Vagina (tissue), 2 donors: ENCODE results near the gene RMDN2. TPM values are rescaled to one million over a fixed set of nuclear protein-coding genes. Genes with fewer than 3 reads are reported as not detected.

ENCODE experiments used
- DNase-seq, 2 donors: peaks; one replicate each; pipeline ENCODE4 v3.0.0-alpha.2; 2017; ENCODE audit errors: extremely low spot score in 2 of 2
- H3K27ac ChIP-seq: fragments of 200-600 bp; sonication (generic); one replicate; pipeline ENCODE4 v1.5.1; 2019
- H3K27me3 ChIP-seq: fragments of 200-600 bp; sonication (generic); one replicate; pipeline ENCODE4 v1.5.1; 2019
- H3K36me3 ChIP-seq, 2 donors: fragments of 200-600 bp; sonication (generic); one replicate each; pipeline ENCODE4 v1.5.1; 2017 to 2019
- H3K4me1 ChIP-seq: fragments of 200-600 bp; sonication (generic); one replicate; pipeline ENCODE4 v1.5.1; 2019
- H3K4me3 ChIP-seq, 2 donors: fragments of 200-600 bp; sonication (generic); 1 replicate in 1 of 2; 2 replicates in 1 of 2; pipeline ENCODE4 v1.5.1; 2016 to 2019
- H3K9me3 ChIP-seq: fragments of 200-600 bp; sonication (generic); one replicate; pipeline ENCODE4 v1.5.1; 2019
- CTCF ChIP-seq, 3 experiments: fragments of 450-650 bp in 2 of 3; fragments of 200-600 bp in 1 of 3; sonication (generic) in 1 of 3; IDR thresholded peaks; one replicate each; pipeline ENCODE4 v1.5.1; 2017 to 2019; ENCODE audit warnings: antibody characterized with exemption in 3 of 3, mild to moderate bottlenecking in 2 of 3, moderate library complexity in 2 of 3
- POLR2A ChIP-seq, 2 donors: fragments of 450-650 bp; IDR thresholded peaks; one replicate each; pipeline ENCODE4 v1.6.1; 2017; ENCODE audit warnings: antibody characterized with exemption in 2 of 2, mild to moderate bottlenecking in 2 of 2, moderate library complexity in 2 of 2
- POLR2AphosphoS5 ChIP-seq, 2 donors: sonication (generic); formaldehyde crosslinking; IDR thresholded peaks; one replicate each; pipeline ENCODE4 v1.9.0; 2017; ENCODE audit warnings: antibody characterized with exemption in 2 of 2, mild to moderate bottlenecking in 2 of 2, low read depth in 1 of 2; ENCODE audit not compliant: insufficient read depth in 1 of 2
- intact Hi-C: fragments of 100-400 bp; cut with DNase I; formaldehyde crosslinking; loops from one replicate; pipeline ENCODE4 v1.15.1; 2023
- total RNA-seq: library from RNA; depleted of rRNA; stranded (reverse); fragments of >200 nt; gene quantifications from one replicate; pipeline ENCODE4 v1.2.3, GENCODE V29; 2016

RMDN2 gene
- total RNA-seq, 1 donor from 2014 or later, result 5.9 TPM

- Histone ChIP-seq H3K27ac (no peak overlapping the region), H3K27me3 (no peaks in the 10 kb centered on the region), H3K36me3 (no peaks in the 10 kb centered on the region), H3K4me3 (no peak overlapping the region), H3K4me1 (no peaks in the 10 kb centered on the region), H3K9me3 (no peaks in the 10 kb centered on the region)
- TF ChIP-seq POLR2A (IDR thresholded peaks at IDR 0.05) (no peak), POLR2AphosphoS5 (IDR thresholded peaks at IDR 0.05; ENCODE audit: insufficient read depth in 1 of 2, low read depth in 1 of 2) (no peak), CTCF (IDR thresholded peaks at IDR 0.05) (no peak)
- DNase-seq, result no peak
- intact Hi-C loops, result no loop called here
Measured at GRCh38 chr2:37898448-37898847, 26.6 kb upstream of the RMDN2 start.

GRCh38 chr2:37902991-37903390, 22.1 kb upstream of the RMDN2 start:
- no peaks in the 10 kb centered on the region for H3K4me1 ChIP-seq
- H3K27me3 ChIP-seq, result no peaks in the 10 kb centered on the region
- no peak for DNase-seq
- H3K27ac ChIP-seq, result no peak overlapping the region
- TF ChIP-seq CTCF (IDR thresholded peaks at IDR 0.05) (no peak), POLR2A (IDR thresholded peaks at IDR 0.05) (no peak), POLR2AphosphoS5 (IDR thresholded peaks at IDR 0.05; ENCODE audit: insufficient read depth in 1 of 2, low read depth in 1 of 2) (no peak)
- no peaks in the 10 kb centered on the region for H3K9me3 ChIP-seq
- intact Hi-C loops, result no loop called here
- no peak overlapping the region for H3K4me3 ChIP-seq
- no peaks in the 10 kb centered on the region for H3K36me3 ChIP-seq

GRCh38 chr2:37904425-37904824, 20.7 kb upstream of the RMDN2 start:
- Histone ChIP-seq H3K4me1 (no peaks in the 10 kb centered on the region), H3K27ac (no peak overlapping the region), H3K36me3 (no peaks in the 10 kb centered on the region), H3K27me3 (no peaks in the 10 kb centered on the region), H3K4me3 (no peak overlapping the region), H3K9me3 (no peaks in the 10 kb centered on the region)
- no peak for DNase-seq
- no peak for TF ChIP-seq POLR2AphosphoS5 (IDR thresholded peaks at IDR 0.05; ENCODE audit: insufficient read depth in 1 of 2, low read depth in 1 of 2)
- no peak for TF ChIP-seq CTCF (IDR thresholded peaks at IDR 0.05)
- no peak for TF ChIP-seq POLR2A (IDR thresholded peaks at IDR 0.05)
- intact Hi-C loops, result no loop called here

GRCh38 chr2:37904993-37905392, 20.1 kb upstream of the RMDN2 start:
- no peaks in the 10 kb centered on the region for H3K36me3 ChIP-seq
- H3K4me1 ChIP-seq, result no peaks in the 10 kb centered on the region
- intact Hi-C loops, result no loop called here
- H3K9me3 ChIP-seq, result no peaks in the 10 kb centered on the region
- no peaks in the 10 kb centered on the region for H3K27me3 ChIP-seq
- no peak overlapping the region for H3K27ac ChIP-seq
- no peak for DNase-seq
- TF ChIP-seq POLR2A (IDR thresholded peaks at IDR 0.05), result no peak
- no peak overlapping the region for H3K4me3 ChIP-seq

GRCh38 chr2:37906131-37906530, 19.0 kb upstream of the RMDN2 start:
- Histone ChIP-seq H3K4me3 (no peak overlapping the region), H3K27ac (no peak overlapping the region), H3K36me3 (no peaks in the 10 kb centered on the region), H3K9me3 (no peaks in the 10 kb centered on the region), H3K4me1 (no peaks in the 10 kb centered on the region), H3K27me3 (no peaks in the 10 kb centered on the region)
- no peak for DNase-seq
- TF ChIP-seq POLR2A (IDR thresholded peaks at IDR 0.05) (no peak), POLR2AphosphoS5 (IDR thresholded peaks at IDR 0.05; ENCODE audit: insufficient read depth in 1 of 2, low read depth in 1 of 2) (no peak), CTCF (IDR thresholded peaks at IDR 0.05) (no peak)
- intact Hi-C loops, result no loop called here
